HepG2 (cell line): ENCODE results near the gene SLC1A2.

ENCODE experiments used
- GLI4 ChIP-seq: sonication (generic); formaldehyde crosslinking; IDR thresholded peaks from 2 replicates; pipeline ENCODE4 v1.5.1; 2020; ENCODE audit warnings: missing genetic modification reagents, mild to moderate bottlenecking, moderate library complexity, borderline replicate concordance
- ISL2 ChIP-seq: sonication (generic); formaldehyde crosslinking; IDR thresholded peaks from 2 replicates; pipeline ENCODE4 v1.5.0; 2020; ENCODE audit warnings: missing genetic modification reagents
- KDM1A ChIP-seq: IDR thresholded peaks from 2 replicates; pipeline ENCODE4 v1.6.1; 2016; ENCODE audit warnings: missing compliant biosample characterization
- MTF2 ChIP-seq: sonication (generic); formaldehyde crosslinking; IDR thresholded peaks from 2 replicates; pipeline ENCODE4 v1.5.0; 2020; ENCODE audit warnings: missing genetic modification reagents, borderline replicate concordance
- MXI1 ChIP-seq: IDR thresholded peaks from 3 replicates; pipeline ENCODE4 v1.6.1; 2012; ENCODE audit warnings: low read depth, low read length, inconsistent platforms, borderline replicate concordance
- MYC ChIP-seq: sonication (generic); formaldehyde crosslinking; IDR thresholded peaks from 2 replicates; pipeline ENCODE4 v1.9.0; 2021; ENCODE audit warnings: missing genetic modification reagents, borderline replicate concordance
- PHF8 ChIP-seq: sonication (generic); formaldehyde crosslinking; IDR thresholded peaks from 2 replicates; pipeline ENCODE4 v1.5.0; 2020; ENCODE audit warnings: missing genetic modification reagents
- POLR2A ChIP-seq, 2 experiments: IDR thresholded peaks; 2 replicates each; pipeline ENCODE4 v1.6.1; 2011; ENCODE audit warnings: low read depth in 2 of 2, low read length in 2 of 2, mild to moderate bottlenecking in 1 of 2, moderate library complexity in 1 of 2; ENCODE audit not compliant: insufficient read depth in 1 of 2
- TF ChIP-seq, protein P1 (sequence below): IDR thresholded peaks from 2 replicates; pipeline ENCODE4 v1.6.1; 2016; ENCODE audit warnings: missing biosample characterization, missing genetic modification reagents, low read depth
- TF ChIP-seq, protein P2 (sequence below): sonication (generic); formaldehyde crosslinking; conservative IDR thresholded peaks from 2 replicates; pipeline ENCODE4 v1.8.0; 2022; ENCODE audit warnings: low read depth, missing genetic modification reagents

GRCh38 chr11:35337914-35338305, 81.4 kb downstream of the SLC1A2 start:
- TF ChIP-seq, protein P1, sequence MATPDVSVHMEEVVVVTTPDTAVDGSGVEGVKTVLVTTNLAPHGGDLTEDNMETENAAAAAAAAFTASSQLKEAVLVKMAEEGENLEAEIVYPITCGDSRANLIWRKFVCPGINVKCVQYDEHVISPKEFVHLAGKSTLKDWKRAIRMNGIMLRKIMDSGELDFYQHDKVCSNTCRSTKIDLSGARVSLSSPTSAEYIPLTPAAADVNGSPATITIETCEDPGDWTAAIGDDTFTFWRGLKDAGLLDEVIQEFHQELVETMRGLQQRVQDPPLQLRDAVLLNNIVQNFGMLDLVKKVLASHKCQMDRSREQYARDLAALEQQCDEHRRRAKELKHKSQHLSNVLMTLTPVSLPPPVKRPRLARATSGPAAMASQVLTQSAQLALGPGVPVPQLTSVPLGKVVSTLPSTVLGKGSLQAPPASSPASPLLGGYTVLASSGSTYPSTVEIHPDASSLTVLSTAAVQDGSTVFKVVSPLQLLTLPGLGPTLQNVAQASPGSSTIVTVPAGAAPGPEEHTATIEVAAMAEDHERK (CRISPR knock-in tag), result no peak
- TF ChIP-seq POLR2A (IDR thresholded peaks at IDR 0.05; ENCODE audit: insufficient read depth in 1 of 2, low read depth in 2 of 2, low read length in 2 of 2) (no peak), MYC (CRISPR knock-in tag) (no peak), PHF8 (CRISPR knock-in tag) (no peak), ISL2 (CRISPR knock-in tag) (no peak), MXI1 (no peak), MTF2 (CRISPR knock-in tag) (no peak), GLI4 (CRISPR knock-in tag) (no peak), KDM1A (CRISPR knock-in tag) (no peak)
- TF ChIP-seq, protein P2, sequence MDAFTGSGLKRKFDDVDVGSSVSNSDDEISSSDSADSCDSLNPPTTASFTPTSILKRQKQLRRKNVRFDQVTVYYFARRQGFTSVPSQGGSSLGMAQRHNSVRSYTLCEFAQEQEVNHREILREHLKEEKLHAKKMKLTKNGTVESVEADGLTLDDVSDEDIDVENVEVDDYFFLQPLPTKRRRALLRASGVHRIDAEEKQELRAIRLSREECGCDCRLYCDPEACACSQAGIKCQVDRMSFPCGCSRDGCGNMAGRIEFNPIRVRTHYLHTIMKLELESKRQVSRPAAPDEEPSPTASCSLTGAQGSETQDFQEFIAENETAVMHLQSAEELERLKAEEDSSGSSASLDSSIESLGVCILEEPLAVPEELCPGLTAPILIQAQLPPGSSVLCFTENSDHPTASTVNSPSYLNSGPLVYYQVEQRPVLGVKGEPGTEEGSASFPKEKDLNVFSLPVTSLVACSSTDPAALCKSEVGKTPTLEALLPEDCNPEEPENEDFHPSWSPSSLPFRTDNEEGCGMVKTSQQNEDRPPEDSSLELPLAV, result no peak
